HG03097 (cell line): Measurements from ENCODE around the gene FYCO1.

Experiments used
- ATAC-seq: cut with Tn5 transposase; IDR thresholded peaks from one replicate; pipeline ENCODE4 v1.9.1; 2021; ENCODE audit not compliant: unreplicated experiment, low FRiP score

FYCO1 gene

DNA sequence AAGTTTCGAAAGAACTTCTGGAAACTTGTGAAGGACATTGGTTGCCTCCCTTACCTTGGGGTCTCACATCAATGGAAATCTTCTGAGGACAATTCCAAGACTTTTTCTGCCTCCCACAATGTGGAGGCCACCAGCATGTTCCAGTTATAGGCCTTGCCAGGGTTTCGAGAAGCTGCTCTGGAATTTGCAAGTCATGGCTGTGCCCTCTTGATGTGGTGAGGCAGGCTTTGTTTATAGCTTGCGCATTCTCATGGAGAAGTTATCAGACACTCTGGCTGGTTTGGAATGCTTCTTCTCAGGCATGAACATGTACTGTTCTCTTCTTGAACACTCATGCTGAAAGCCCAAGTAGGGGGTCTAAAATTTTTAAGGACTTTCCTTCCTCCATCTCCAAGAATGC lies 48.3 kb downstream of the FYCO1 start:
- no peak for ATAC-seq

DNA sequence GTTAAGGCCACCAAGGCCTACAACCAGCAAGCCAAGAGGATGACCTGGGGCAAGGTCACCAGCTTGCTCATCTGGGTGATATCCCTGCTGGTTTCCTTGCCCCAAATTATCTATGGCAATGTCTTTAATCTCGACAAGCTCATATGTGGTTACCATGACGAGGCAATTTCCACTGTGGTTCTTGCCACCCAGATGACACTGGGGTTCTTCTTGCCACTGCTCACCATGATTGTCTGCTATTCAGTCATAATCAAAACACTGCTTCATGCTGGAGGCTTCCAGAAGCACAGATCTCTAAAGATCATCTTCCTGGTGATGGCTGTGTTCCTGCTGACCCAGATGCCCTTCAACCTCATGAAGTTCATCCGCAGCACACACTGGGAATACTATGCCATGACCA lies 48.7 kb downstream of the FYCO1 start:
- ATAC-seq: no peak

DNA sequence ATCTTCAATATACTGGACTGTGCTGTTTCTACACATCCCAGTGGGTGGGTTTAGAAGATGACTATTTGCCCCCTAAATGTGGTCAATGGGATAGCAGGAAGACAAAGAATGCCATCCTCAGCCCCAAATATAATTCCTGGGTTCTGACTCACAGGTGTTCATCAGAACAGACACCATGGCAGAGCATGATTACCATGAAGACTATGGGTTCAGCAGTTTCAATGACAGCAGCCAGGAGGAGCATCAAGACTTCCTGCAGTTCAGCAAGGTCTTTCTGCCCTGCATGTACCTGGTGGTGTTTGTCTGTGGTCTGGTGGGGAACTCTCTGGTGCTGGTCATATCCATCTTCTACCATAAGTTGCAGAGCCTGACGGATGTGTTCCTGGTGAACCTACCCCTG lies 49.3 kb downstream of the FYCO1 start:
- no peak for ATAC-seq

DNA sequence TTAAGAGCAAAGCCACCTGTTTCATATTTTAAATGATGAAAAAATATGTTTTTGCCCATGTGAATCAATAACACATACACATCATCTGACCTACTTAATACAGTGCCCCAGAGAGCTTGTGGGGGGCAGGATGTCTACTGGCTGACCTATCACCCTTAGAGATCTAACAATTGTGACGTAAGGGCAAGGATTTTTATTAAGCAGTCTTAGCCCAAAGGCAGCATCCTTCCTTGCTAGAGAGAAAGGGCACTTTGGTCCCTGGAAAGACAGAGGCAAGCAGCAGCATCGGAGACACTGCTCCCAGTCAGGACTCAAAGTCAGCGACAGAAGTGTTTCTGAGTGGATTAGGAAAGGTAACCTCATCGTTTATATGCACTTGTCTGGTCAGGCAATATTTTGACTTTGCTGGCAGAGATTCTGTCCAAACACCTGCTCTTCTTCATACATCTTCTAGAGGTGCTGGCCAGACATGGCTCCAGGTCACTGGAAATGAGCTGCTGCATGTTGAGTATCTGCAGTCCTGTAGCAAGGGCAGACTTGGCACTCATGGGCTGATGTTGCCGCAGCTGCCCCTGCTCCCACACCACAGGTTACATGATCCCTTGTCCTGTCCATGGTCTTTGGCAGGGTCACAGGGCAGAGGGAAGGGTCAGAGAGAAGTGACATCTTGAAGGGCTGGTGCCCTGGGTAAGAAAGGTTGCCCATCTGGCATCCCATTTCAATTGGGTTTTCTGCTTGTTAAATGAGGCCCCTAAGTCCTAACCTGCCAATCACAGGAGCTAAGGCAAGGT lies 50.6 kb downstream of the FYCO1 start:
- no peak for ATAC-seq

DNA sequence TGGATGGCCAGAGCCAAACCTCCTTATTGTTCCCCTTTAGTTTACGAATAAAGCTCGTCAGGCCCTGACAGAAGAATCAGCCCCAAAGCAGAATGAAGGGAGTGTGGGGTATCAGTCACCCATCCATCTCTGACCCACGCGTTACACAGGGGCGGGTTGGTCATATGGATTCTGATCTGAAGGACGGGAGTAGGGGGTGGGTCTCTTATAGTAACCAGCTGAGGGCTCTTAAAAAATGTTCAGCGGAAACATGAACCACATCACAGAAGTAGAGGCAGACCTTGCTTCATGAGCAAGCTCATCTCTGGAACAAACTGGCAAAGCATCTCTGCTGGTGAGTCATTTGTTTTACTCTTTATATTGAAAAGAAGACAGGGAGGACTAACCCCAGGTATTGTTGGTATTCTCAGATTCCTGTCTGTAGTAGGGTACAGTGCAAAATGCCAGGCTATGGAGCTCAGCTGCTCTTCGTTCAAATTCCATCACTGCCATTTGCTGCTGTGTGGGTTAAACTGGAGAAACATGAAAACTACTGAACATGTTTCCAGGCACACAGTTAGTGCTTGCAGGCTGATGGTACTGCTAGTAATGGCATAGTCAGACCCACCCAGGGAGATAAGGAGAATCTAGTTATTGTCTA lies 52.3 kb downstream of the FYCO1 start, which contains the start of gene CXCR6:
CXCR6 (plus strand) TSS at position 258 of the 640 bp plus-strand sequence. CDS start 3,018 bp downstream, outside the sequence.
- no peak for ATAC-seq

DNA sequence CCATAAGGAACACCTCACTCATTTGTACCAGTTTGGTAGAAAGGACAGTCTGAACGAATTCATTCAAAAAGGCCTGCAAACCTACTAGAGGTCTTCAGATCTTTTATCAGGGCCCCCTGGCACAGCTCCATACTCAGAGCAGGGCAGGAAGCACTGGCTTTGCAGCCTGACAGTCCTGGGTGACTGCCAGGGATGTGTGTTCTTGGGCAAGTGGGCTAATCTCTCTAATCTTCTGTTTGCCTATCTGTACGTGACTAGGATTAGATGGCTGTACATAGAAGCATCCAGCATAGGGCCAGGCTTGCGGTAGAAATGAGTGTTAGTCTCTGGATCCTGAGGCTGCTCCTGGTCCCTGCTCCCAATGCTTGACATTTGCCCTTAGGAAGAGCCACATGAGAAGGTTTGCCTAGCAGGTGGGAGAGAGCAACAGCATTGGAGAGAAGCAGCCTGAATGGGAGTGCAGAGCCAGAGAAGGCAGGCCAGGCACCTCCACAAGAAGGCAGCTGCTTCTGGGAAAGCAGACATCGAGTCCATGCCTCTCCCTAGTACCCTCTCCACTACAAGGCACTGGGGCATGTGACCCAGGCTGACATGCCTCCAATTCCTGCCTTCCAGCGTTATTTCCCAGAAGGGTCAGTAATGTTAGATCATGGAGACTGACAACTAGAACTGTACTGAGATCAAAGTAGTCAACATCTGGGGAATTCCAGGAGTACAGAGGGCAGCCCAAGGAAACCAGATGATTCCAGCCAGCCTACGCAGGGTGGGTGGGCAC lies 53.4 kb downstream of the FYCO1 start:
- no peak for ATAC-seq

DNA sequence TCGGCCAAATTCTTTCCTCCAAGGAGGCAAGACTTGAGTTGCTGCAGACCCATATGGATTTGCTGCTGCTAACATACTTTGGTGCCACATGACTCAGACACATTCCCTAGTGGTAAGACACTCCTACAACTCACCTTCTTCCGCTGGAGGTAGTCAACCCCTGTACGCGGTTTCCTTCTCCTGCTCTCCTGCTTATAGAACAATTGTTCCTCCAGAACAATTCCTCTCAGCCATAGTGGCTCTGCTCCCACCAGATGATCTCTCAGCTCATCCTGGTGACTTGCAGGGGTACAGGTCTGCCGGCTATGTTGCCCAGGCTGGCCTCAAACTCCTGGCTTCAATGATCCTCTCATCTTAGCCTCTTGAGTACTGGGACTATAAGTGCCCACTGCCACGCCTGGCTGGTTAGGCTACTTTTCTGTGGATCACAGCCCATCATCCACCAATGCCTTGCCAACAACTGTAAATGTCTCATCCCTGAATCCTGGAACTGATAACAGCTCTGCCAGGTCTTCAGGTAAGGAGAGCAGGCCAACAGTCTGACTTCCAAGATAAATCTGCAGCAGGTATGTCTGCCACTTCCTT lies 54.8 kb downstream of the FYCO1 start:
- no peak for ATAC-seq

DNA sequence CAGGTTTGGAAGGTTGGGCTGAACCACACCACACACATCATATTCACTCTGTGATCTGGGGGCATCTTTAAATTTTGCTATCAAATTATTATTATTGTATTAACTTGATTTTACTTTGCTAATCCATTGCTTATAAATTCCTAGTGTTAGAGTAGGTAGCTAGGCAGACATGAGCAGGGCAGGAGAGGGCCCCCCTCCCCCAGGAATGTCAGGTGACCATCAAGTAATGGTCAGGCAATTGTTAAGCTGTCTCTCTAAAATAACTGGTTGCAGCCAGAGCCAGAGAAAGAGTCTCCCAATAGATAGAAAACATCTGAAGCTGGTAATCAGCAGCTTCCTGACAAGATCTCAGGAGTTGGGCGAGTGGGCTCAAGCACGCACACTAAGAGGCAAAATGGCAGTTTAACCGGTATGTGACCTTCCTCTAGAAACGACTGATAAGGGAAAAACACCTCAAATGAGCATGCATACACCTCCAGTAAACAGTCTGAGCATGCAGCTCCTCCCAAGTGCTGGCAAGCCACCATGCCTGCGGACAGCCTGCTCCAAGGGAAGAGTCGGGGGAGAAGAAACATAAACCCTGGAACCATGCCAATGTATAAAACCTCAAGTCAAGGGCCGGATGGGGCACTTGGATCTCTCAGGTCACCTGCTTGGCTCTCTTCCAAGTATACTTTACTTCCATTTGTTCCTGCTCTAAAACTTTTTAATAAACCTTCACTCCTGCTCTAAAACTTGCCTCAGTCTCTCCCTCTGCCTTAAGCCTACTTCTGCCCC lies 55.4 kb downstream of the FYCO1 start:
- ATAC-seq: no peak

DNA sequence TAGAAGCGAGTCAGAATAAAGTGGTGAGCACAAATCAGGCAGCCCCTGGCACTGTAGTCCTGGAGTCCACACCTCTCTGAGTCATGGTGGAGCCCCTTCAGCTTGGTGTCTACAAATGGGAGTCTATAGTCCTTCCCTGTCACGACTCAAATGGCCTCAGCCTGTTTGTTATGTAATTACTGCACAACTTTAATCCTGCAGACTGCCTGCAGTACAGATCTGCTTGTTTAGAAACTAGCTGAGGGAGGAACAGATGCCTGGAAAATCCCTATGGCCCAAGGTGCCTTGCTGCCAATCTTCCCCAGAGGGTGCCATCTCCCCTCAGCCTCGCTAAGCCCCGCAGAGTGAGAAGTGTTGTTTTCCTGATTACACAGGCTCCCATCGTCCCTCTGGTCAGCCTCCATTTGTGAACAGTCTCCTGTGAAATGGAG lies 56.3 kb downstream of the FYCO1 start:
- no peak for ATAC-seq

DNA sequence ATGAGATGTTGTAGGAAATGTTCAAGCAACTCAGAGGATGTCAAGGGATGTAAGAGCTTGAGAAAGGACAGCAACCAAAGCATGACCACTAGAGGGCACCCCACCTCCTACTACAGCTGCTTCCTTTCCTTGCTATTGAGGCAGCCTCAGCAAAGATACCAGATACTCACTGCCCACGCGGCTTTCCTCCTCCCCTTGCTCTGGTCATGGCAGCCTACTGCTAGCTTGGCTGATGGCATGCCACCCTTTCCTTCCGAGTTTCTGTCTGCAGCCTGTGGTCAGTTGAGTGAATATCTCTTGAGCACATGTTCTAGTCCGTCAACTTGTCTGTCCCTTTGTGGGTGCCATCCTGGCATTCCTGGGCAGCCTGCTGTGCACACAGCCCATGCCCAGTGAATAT lies 56.8 kb downstream of the FYCO1 start:
- ATAC-seq: no peak

DNA sequence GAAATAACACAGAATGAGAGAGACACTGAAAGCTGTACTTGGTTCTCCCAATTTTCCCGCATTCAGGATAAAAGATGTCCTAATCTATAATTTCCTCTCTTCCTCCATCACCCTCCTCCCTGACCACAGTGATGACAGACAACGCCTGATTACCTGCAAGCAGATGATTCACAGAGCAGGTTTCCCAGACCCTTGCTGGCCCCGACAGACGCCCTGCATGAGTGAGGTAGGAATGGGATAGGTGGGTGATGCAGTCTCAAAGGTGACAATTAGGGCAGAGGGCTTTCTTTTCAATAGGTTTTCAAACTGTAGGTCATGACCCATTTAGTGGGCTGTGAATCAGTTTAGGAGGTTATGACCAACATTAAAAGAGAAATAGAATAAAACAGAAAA lies 57.6 kb downstream of the FYCO1 start:
- no peak for ATAC-seq

DNA sequence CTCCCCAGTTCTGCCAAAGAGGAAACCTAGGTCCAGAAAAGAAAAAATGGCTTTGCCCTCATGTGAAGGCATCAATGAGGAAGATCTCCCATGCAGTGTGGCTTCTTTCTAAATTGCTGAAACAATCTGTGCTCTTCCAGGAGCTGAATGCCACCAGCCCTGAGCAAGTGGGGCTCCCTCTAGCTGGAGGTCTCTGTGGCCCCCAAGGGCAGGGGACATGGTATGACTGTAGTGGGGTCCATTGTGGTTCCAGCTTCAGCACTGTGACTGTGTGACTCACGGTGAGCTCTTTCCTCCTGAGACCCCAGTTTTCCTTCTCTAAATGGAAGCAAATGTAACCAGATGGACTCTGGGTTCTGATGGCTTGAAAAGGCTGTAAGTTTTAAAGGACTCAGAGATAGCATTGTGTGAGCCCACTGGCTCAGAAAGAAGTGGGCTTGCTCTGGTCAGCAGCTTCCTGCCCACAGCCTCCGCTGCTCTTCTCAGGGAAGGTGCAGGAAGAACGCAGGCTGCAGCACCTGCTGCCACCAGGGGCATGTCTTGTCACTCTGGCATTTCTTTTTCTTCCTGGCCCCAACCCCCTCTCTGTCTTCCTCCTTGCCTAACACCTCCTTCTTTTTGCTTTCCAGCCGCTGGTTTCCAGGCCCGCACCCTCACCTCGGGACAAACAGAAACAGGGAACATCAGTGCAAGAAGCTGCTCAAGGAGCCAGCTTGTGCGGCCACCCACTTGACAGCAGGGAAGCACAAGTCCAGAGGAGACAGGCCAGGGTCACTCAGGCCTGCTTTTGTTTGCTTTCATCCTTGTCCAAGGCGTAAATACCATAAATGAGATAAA lies 58.2 kb downstream of the FYCO1 start:
- no peak for ATAC-seq

DNA sequence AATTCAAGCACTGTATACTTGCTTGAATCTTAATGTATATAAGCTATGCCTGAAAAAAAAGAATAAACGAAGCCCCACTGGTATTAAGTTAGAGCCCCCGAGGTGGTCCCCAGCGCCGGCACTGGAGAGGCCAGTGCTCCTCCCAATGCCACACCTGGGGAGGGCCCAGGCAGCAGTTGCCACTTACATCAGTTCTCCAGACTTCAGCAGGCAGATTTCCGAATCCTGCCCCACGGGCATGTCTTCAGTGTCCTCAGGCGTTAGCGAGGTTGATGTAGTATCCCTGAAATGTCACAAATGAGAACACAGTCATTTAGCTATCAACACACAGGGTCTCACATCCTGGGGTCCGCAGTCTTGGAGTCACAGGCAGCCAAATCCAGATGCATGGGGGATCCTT lies 59.4 kb downstream of the FYCO1 start:
- ATAC-seq: no peak

DNA sequence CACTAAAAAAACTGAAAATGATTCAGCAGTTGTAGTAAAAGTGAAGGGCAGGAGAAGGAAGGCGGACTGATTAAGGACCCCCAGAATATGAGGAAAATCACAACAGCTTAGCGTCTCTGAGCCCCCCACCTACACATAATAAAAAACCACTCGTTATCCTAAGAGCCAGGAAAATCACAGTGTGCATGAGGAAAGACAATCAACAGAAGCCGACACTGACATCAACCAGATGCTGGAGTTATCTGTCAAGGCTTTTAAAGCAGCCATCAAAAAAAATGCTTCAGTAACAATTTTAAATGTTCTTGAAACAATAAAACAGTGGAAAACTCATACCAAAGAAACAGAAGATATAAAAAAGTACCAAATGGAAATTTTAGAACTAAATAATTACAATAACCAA lies 62.0 kb downstream of the FYCO1 start:
- no peak for ATAC-seq

DNA sequence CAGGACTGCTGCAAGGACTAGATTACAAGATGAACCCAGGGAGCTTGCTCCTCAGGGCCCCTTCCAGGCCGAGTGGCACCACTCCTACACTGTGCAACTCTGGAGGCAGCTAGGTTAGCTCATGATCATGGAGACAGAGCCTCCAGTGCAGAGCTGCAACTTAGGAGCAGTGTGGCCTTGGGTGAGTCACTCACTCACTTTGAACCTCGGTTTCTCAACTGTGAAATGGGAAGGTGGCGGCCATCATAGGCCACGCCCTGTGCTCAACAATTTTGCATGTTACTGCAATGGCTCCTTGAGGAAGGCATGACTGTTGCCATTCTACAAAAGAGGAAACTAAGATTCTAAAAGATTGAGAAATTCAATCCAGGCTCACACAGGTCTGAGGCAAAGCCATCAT lies 63.5 kb downstream of the FYCO1 start:
- no peak for ATAC-seq

DNA sequence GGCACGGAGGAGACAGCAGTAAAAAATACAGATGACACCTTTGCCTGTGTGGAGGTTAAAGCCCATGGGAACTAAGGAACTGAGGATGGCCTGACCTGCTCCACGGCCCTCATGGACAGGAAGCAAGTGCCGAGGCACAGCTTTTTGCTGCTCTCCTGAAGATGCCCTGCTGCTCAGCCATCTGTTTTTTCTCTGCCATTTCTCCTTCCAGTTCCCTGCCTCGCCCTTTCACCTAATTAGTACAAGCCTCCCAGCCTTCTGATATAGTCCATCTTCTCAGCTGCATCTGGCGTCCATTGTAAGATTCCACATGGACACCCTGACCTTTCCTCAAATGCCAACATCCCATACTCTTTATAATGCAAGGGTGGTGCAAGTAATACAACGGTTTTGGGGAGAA lies 64.1 kb downstream of the FYCO1 start:
- ATAC-seq: no peak

DNA sequence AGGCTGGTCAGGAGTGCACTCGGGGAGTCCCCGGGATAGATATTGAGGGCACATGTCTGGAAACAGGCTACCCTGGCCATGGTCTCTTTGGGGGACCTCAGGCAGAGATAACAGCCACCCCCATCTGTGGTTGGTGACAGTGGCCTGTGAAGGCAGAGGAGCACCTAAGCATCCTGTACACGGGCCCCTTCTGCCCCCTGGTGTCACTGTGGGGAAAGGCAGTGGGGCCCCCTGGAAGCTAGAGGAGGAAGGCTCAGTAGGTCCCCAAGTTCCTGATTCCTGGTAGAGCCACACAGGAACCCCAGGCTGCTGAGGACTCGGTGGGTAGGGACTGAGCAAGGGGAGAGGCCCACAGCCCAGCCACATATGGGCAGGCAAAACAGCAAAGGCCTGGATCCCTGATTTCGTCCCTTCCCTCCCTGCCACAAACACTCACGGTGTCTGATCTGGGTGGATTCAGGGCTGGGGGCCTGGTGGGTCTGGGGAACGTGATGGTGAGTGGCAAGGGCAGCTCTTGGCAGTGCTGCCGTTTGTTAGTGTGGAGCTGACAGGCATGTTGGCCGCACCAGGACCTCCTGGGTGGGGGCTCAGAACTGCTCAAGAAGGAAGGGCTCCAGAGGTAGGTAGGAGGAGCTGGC lies 66.5 kb downstream of the FYCO1 start:
- ATAC-seq: no peak

DNA sequence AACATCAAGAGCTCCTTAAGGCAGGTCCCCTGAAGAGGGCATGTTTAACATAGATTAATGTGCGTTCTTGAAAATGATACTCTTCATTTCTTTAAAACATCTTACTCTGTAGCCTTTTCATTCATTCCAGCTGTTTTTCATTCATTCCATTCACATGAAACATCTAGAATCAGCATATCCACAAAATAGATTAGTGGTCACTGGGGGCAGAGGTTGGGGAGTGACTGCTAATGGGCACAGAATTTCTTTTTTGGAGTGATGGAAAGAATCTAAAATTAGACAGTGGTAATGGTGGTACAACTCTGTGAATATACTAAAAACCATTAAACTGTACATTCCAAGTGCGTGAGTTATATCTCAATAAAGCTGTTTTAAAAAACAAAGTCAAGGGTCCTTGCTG lies 67.7 kb downstream of the FYCO1 start:
- no peak for ATAC-seq

DNA sequence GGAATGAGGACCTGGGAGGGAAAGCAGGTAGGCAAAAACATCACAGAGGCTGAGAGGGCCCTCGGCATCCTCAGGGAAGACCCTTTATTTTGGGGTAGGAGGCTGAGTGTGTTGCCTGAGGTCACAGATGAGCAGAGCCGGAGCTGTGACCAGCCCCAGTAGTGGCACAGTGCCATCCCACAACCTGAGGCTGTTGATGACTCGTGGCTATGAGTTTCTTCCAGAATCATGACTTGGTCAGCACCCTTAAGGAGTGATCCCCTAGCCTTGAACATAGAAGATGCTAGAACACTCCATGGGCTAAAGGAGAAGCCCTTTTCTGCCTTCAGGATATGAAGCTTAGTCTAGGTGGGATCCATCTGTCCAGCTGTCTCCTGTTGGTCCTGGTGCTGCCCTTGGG lies 71.9 kb downstream of the FYCO1 start:
- no peak for ATAC-seq
